ENCODE data around the gene CHRNA1. TPM values are rescaled to one million over a fixed set of nuclear protein-coding genes. Genes with fewer than 3 reads are reported as not detected.
A peak's percentile ranks its signal among the peaks of the same experiment; 100 is the strongest.

Gene CHRNA1
- total RNA-seq, 1 experiment from 2014 or later, result not detected

DNA sequence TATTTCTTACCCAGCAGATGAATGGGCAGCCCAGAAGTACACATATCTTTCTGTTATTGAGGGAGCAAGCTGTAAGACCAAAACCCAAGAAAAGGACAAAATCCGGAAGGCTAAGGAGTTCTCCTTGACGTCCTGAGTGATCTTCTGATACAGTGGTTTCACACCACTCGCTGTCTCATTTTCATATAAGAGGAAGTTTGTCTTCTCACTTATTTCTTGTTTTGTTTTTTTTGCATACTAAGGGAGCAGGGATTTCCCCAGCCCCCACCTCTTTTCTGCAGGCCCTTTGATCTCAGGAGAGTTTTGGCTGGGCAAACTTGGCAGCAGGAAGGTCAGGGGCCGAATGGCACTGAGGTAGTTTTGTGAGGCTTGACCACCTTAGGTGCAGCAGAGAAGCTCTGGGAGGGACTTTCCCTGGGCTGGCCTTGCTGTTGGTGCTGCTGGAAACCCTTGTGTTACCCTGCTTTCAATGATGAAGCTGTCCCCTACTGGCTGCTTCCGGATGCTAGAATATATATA, 13.3 kb downstream of the CHRNA1 start:
- H3T11ph ChIP-seq (ENCODE audit: low read length), result no peak overlapping the region
- no peak overlapping the region for H3K4ac ChIP-seq (ENCODE audit: low read depth, low read length)
- no peak overlapping the region for H2BK15ac ChIP-seq (ENCODE audit: low read depth, low read length)
- no peak overlapping the region for H3K27ac Mint-ChIP-seq
- H3K18ac ChIP-seq (ENCODE audit: insufficient read length, low read depth, low read length), result no peak overlapping the region
- H2BK120ac ChIP-seq (ENCODE audit: low read depth, low read length, poor library complexity, severe bottlenecking), result no peak overlapping the region
- no peak overlapping the region for H4K8ac ChIP-seq (replicated peaks; ENCODE audit: insufficient read length, low read depth, low read length)
- no CpG with 5 or more reads among the region's 5 CpGs for WGBS (ENCODE audit: extremely low coverage, insufficient read length, low lambda C conversion rate)
- H3K4me3 Mint-ChIP-seq, result no peak overlapping the region
- no peaks in the 10 kb centered on the region for H3K9me3 Mint-ChIP-seq
- no peak overlapping the region for H2AK5ac ChIP-seq (ENCODE audit: insufficient read length, low read length)
- H3K9ac ChIP-seq (ENCODE audit: extremely low read depth, insufficient read length, low read length), result no peak overlapping the region
- H3K27ac ChIP-seq (ENCODE audit: insufficient read length, low read depth, low read length), result no peak overlapping the region
- no peak for DNase-seq
- TF ChIP-seq, protein P1, sequence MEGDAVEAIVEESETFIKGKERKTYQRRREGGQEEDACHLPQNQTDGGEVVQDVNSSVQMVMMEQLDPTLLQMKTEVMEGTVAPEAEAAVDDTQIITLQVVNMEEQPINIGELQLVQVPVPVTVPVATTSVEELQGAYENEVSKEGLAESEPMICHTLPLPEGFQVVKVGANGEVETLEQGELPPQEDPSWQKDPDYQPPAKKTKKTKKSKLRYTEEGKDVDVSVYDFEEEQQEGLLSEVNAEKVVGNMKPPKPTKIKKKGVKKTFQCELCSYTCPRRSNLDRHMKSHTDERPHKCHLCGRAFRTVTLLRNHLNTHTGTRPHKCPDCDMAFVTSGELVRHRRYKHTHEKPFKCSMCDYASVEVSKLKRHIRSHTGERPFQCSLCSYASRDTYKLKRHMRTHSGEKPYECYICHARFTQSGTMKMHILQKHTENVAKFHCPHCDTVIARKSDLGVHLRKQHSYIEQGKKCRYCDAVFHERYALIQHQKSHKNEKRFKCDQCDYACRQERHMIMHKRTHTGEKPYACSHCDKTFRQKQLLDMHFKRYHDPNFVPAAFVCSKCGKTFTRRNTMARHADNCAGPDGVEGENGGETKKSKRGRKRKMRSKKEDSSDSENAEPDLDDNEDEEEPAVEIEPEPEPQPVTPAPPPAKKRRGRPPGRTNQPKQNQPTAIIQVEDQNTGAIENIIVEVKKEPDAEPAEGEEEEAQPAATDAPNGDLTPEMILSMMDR (conservative IDR thresholded peaks at IDR 0.05), result peak; percentile 23; the same call in 1 of the 3 replicates
- no peak overlapping the region for H2AFZ ChIP-seq (ENCODE audit: low read length)
- H3K79me1 ChIP-seq (ENCODE audit: insufficient read depth, low read depth, low read length, poor library complexity, severe bottlenecking), result no peaks in the 10 kb centered on the region
- peaks cover 2% of the 10 kb centered on the region; the same call in 1 of the 2 replicates for H3K4me1 ChIP-seq (ENCODE audit: insufficient read depth, low read length)
- no peaks in the 10 kb centered on the region for H3K23me2 ChIP-seq (ENCODE audit: insufficient read length, low read depth, low read length, poor library complexity, severe bottlenecking)
- H3K14ac ChIP-seq (ENCODE audit: insufficient read depth, low read length), result no peak overlapping the region
- no peak overlapping the region for H4K91ac ChIP-seq (ENCODE audit: insufficient read length, low read depth, low read length)
- H3K9me3 ChIP-seq (ENCODE audit: control insufficient read depth, low read depth, low read length), result no peaks in the 10 kb centered on the region
- no peak overlapping the region for H2BK20ac ChIP-seq (ENCODE audit: low read depth, low read length, poor library complexity, severe bottlenecking)
- no peaks in the 10 kb centered on the region for H4K20me1 ChIP-seq (ENCODE audit: control insufficient read depth, insufficient read depth, insufficient read length)
- H3K27me3 Mint-ChIP-seq (ENCODE audit: low read depth), result no peaks in the 10 kb centered on the region
- no peak overlapping the region for H2BK5ac ChIP-seq (ENCODE audit: insufficient read length, low read length)
- H3K79me2 ChIP-seq (ENCODE audit: insufficient read depth, low read length), result no peaks in the 10 kb centered on the region
- H3K23ac ChIP-seq (ENCODE audit: insufficient read length, low read depth, low read length), result no peak overlapping the region
- H2BK12ac ChIP-seq (ENCODE audit: insufficient read length, low read depth, low read length), result no peak overlapping the region
- no peak overlapping the region for H3K4me2 ChIP-seq (ENCODE audit: insufficient read depth, insufficient read length, low read length)
- H3K4me1 Mint-ChIP-seq, result peaks cover 17 to 27% of the 10 kb centered on the region in 2 experiments
- no peaks in the 10 kb centered on the region; a peak in 1 of 7 replicates for H3K36me3 Mint-ChIP-seq (ENCODE audit: insufficient read depth in 1 of 3, low read depth in 3 of 3)
- H4K5ac ChIP-seq (ENCODE audit: insufficient read length, low read depth, low read length), result no peak overlapping the region
- H3K56ac ChIP-seq (ENCODE audit: insufficient read length, low read depth, low read length), result no peak overlapping the region
- no peaks in the 10 kb centered on the region for H3K27me3 ChIP-seq (ENCODE audit: insufficient read depth, low read length)

All from H9 (cell line).